Loucy (cell line): ENCODE measurements around the gene SCNN1A.

Experiments used
- CTCF ChIP-seq: fragments of 200-600 bp; sonication (generic); conservative IDR thresholded peaks from 2 replicates; pipeline ENCODE4 v1.5.1; 2014; ENCODE audit warnings: mild to moderate bottlenecking, antibody characterized with exemption, low read length
- EZH2phosphoT487 ChIP-seq: fragments of 200-600 bp; IDR thresholded peaks from 2 replicates; pipeline ENCODE4 v1.6.1; 2018; ENCODE audit warnings: antibody characterized with exemption, mild to moderate bottlenecking, moderate library complexity, borderline replicate concordance

GRCh38 chr12:6338955-6339354 lies 36.4 kb downstream of the SCNN1A start:
- no peak for TF ChIP-seq CTCF
- TF ChIP-seq EZH2phosphoT487 = no peak
